Fibroblast of the aortic adventitia (primary cell): ENCODE measurements around the gene TMEM107. TPM values are rescaled to one million over a fixed set of nuclear protein-coding genes. Genes with fewer than 3 reads are reported as not detected.
A peak's percentile ranks its signal among the peaks of the same experiment; 100 is the strongest.

ENCODE experiments used
- DNase-seq: peaks from one replicate; pipeline ENCODE4 v3.0.0-alpha.2; 2010; ENCODE audit warnings: low read depth
- H3K4me3 ChIP-seq: 2 replicates; pipeline ENCODE4 v1.5.1; 2011; ENCODE audit warnings: low read depth, mild to moderate bottlenecking, control low read depth, low read length, moderate library complexity
- total RNA-seq: library from RNA; depleted of rRNA; stranded (reverse); fragments of >200 nt; gene quantifications from 2 replicates; pipeline ENCODE4 v1.2.3, GENCODE V29; 2012; ENCODE audit warnings: low replicate concordance
- TF ChIP-seq, protein P1 (sequence below): IDR thresholded peaks from 2 replicates; pipeline ENCODE4 v1.5.1; 2011; ENCODE audit warnings: mild to moderate bottlenecking, low read length, control low read depth, inconsistent platforms; ENCODE audit not compliant: insufficient read depth

TMEM107 gene
- total RNA-seq, 1 donor = 32.7 TPM

DNA sequence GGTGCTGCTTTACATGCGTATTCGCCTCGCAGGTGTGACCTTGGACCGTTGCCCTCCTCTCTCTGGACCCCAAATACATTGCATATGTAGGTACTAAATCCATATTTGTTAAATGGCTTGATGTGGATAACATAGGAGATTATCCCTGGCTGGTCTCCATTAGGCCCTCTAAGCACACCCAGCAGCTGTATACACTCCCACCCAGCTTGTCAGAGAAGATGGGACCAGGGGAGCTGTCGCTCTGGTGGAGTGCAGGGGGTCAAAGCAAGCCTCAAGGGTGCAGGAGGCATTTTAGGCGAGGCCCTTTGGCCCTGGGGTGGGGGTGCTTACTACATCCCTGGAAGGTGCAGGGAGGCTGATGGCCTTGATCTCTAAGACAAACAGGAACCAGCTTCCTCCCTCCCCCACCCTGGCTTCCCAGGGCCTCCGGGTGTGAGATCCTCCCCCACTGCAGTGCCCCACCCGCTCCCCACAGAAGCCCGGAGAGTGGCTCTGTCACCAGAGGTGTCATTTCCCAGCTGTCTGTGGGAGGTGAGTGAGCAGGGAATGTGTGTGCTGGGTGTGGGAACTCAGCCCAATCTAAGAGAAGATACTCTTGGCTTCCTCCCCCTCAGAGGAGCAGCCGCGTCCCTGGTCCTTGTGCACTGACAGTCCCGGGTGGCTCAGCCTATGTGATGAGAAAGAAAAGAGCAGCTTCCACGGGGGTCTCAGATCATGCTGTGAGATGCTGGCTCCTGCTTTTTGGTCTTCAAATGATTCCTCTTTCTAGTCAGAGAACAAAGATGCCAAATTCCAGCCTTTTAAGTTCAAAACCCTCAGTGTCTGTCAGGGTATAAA lies 12.0 kb downstream of the TMEM107 start:
- TF ChIP-seq, protein P1, sequence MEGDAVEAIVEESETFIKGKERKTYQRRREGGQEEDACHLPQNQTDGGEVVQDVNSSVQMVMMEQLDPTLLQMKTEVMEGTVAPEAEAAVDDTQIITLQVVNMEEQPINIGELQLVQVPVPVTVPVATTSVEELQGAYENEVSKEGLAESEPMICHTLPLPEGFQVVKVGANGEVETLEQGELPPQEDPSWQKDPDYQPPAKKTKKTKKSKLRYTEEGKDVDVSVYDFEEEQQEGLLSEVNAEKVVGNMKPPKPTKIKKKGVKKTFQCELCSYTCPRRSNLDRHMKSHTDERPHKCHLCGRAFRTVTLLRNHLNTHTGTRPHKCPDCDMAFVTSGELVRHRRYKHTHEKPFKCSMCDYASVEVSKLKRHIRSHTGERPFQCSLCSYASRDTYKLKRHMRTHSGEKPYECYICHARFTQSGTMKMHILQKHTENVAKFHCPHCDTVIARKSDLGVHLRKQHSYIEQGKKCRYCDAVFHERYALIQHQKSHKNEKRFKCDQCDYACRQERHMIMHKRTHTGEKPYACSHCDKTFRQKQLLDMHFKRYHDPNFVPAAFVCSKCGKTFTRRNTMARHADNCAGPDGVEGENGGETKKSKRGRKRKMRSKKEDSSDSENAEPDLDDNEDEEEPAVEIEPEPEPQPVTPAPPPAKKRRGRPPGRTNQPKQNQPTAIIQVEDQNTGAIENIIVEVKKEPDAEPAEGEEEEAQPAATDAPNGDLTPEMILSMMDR = no peak
- no peak overlapping the region for H3K4me3 ChIP-seq
- DNase-seq = peak; percentile 22

DNA sequence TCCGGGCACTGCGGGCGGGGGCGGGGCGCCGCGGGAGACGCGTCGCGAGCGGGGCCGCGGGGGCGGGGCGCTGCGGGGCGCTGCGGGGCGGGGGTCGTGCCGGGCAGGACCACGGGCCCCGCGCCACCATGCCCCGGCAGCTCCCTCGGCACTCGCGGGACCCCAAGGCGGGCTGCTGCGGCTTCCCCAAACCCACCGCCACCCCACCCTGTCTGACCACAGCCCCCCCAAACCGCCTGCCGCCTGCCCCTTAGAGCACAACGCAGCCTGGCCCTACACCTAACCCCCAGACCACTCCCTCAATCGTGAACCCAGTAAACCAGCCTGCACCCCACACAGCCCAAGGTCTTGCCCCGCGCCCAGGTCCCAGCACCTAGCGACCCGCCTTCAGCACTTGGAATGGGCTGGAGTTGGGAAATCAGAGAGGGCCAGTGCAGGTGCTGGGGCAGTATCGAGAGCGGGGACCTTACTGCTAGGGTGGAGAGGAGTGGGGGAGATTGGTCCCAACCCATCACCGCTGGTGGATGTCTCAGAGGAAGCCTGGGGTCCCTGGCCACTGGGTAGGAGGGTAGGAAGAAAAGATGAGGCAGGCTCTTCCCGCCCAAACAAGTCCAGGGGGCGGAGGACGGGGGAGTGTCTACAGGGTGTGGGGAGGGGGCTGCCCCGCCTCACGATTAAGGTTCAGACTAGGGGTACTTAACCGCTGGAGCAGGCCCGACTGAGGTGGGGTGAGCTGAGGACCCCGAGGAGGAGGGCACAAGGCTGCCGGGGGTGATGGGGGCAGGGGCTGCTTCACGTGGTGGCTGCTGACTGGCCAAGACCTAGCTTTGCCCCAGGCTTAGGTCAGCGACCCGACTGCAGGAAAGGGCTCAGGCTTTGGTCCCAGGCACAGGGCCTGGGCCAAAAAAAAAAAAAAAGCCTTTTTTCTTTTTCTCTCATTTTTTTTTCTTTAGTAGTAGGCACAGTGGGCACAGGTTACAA lies 12.9 kb downstream of the TMEM107 start:
- peak overlapping the region; percentile 92 for H3K4me3 ChIP-seq
- TF ChIP-seq, protein P1 = no peak
- no peak for DNase-seq

DNA sequence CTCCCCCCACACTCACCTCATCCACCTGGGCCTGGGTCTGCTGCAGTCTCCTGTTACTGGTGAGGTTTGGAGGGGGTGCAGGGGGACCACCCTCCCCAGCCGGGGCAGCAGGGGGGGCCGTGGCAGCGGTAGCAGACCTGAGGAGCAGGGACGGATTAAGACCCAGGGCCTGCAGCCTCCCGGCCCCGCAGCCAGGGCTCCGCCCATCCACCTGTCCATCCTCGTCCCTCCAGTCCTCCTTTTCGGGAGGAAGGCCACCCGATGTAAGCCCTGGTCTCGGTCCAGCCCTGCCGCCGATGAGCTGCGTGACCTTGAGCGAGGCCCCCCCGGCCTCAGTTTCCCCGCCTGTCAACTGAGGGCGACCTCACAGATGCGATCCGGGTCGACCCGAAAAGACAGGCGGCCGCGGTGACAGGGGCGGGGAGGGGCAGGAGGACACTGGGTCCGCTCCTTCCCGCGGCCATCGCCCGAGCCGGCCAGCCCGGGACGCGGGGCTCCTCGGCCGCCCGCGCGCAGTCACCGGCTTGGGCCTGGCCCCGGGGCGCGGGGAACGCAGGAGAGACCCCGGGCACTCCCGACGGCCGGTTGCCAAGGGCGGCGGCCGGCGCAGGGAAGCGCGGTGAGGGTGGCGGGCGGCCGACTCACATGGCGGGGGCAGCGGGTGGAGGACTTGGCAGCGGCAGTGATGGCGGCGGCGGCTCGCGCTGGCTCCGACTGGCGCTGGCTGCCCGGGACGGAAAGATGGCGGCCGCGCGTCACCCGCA lies 13.8 kb downstream of the TMEM107 start, which contains the start of gene VAMP2:
TSS of gene VAMP2 (minus strand) at position 716 of the 764 bp plus-strand sequence. CDS start at position 647, 69 bp downstream.
- TF ChIP-seq, protein P1 = peak; percentile 8
- peak; percentile 55 for DNase-seq
- peak within 1 kb of the TSS; percentile 92 for H3K4me3 ChIP-seq

DNA sequence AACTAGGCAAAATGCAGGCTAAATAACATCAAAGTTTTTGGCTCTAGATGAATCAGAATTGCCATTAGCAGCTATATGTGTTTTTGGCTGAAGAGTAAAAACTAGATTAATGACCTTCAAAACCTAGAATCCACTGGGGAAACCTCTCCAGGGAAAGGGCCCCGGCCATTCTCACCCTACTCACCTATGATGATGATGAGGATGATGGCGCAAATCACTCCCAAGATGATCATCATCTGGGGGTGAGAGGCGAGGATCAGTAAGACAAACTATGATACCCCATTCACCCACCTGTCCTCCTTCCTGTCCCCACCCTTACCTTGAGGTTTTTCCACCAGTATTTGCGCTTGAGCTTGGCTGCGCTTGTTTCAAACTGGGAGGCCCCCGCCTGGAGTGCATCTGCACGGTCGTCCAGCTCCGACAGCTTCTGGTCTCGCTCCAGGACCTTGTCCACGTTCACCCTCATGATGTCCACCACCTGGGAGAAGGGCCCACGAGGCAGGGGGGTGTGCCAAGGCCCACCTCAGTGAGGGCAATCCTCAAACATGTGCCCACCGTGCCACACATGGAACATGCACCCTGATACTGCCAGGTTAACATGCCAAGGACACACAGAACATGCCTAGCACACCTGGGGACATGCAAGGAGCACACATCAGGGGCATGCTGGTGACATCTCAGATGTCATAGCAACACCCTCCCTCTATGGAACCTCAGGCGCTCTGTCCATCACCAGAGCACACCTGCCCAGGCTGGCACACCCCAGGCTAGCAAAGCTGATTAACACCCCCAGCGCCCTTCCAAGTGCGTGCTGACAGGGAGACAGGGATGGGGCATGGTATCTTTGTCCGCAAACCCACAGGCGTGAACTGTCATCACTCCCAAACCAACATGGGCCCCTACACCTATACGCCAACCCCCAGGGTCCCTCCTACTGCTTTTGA lies 14.6 kb downstream of the TMEM107 start:
- TF ChIP-seq, protein P1 = no peak
- H3K4me3 ChIP-seq = peak overlapping the region; percentile 92
- DNase-seq = no peak

DNA sequence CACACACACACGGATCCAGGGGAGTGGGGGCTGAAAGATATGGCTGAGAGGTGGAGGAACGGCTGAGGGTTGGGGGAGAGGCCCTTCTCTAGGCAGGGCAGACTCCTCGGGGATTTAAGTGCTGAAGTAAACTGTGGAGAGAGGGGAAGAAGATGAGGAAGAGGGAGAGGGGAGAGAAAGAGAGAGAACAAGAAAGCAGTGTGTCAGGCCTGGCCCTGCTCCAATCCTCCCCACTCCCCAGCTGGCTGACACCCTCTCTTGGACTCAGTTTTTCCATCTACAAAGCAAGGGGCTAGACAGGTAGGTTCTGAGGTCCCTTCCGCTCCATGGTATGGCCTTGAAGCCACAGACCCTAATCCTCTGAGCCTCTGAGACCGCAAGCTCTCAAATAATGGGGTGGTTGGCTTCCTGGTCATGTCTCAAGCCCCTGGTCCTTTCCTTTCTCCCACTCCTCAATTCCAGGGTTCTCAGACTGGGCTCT lies 15.4 kb downstream of the TMEM107 start:
- DNase-seq = no peak
- TF ChIP-seq, protein P1 = no peak
- H3K4me3 ChIP-seq = peak overlapping the region; percentile 7
